ENCODE measurements around the gene HSPE1.
A peak's percentile ranks its signal among the peaks of the same experiment; 100 is the strongest.

HSPE1 gene

DNA sequence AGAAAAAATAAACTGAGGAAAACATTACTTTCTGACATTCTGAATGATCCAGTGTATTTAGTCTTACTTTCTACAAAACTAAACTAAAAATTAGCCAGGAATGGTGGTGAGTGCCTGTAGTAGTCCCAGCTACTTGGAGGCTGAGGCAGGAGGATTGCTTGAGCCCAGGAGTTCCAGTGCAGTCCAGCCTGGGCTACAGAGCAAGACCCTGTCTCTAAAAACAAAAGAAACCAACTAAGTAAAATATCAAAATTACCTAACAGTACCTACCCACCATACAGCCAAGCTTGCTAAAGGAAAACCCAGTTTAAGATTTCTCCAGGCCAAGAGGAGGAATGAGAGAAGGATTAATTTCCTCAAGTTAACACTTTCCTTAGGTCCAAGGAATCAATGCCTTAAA lies 3.5 kb upstream of the HSPE1 start:
- FAIRE-seq (no peak), DNase-seq (ENCODE audit: insufficient read length, low spot score) (no peak)
- TF ChIP-seq TAF1 (IDR thresholded peaks at IDR 0.05; ENCODE audit: low read depth, low read length) (no peak), POU2F2 (IDR thresholded peaks at IDR 0.05; ENCODE audit: low read depth, low read length) (no peak), PAX5 (IDR thresholded peaks at IDR 0.05; ENCODE audit: insufficient read depth, low read length, severe bottlenecking) (no peak), POLR2AphosphoS5 (IDR thresholded peaks at IDR 0.05; ENCODE audit: low read depth, low read length) (no peak), POLR2A (IDR thresholded peaks at IDR 0.05; ENCODE audit: low read depth, low read length) (no peak), SPI1 (IDR thresholded peaks at IDR 0.05; ENCODE audit: low read depth, low read length) (no peak)

DNA sequence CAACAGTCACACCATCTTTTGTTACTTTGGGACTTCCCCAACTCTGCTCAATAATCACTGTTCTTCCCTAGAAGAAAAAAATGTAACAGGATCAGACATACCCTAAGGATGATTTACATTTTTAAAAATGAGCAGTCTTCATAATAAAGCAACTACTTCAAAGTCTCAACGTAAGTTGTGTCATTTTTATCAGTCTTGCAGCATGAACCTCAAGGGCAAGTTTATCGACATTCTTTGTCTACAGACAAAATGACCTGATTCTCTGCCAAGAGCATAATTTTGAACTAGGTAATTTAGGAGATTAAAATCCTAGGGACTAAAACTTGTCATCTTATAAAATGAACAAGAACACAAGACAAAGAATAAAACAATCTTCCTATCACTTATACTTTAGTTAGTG lies 2.9 kb upstream of the HSPE1 start:
- FAIRE-seq (no peak), DNase-seq (ENCODE audit: insufficient read length, low spot score) (no peak)
- TF ChIP-seq POLR2AphosphoS5 (IDR thresholded peaks at IDR 0.05; ENCODE audit: low read depth, low read length): no peak
- TF ChIP-seq POU2F2 (IDR thresholded peaks at IDR 0.05; ENCODE audit: low read depth, low read length): no peak
- TF ChIP-seq TAF1 (IDR thresholded peaks at IDR 0.05; ENCODE audit: low read depth, low read length): no peak
- no peak for TF ChIP-seq POLR2A (IDR thresholded peaks at IDR 0.05; ENCODE audit: low read depth, low read length)
- no peak for TF ChIP-seq SPI1 (IDR thresholded peaks at IDR 0.05; ENCODE audit: low read depth, low read length)
- no peak for TF ChIP-seq PAX5 (IDR thresholded peaks at IDR 0.05; ENCODE audit: insufficient read depth, low read length, severe bottlenecking)

DNA sequence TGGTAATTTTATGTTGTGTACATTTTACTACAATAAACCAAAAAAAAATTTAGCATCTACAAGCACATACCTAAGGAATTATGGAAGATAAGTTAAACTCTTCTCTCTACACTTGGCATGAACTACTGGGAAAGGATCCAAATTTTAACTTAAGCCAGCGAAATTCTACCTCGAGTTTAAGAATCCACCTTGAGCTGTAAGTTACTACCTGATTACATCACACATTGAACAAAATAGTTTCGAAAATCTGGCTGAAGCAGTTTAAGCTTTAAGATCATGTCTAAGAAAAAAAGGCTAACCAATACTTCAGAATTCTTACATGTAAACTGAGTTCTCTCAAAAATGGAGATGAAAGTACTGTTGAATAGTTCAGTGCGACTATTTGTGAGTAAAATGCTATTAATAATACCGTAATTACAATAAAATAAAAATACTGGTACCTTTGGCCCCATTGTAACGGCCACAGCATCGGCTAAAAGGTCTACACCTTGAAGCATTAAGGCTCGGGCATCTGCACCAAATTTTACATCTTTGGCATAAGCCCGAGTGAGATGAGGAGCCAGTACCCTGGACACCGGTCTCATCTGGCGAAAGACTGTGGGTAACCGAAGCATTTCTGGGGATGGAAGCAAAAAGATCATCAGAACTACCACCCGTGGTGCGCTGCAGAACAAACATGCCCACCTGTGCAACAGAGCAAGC lies 1.8 kb upstream of the HSPE1 start:
- FAIRE-seq: peak; percentile 31

DNA sequence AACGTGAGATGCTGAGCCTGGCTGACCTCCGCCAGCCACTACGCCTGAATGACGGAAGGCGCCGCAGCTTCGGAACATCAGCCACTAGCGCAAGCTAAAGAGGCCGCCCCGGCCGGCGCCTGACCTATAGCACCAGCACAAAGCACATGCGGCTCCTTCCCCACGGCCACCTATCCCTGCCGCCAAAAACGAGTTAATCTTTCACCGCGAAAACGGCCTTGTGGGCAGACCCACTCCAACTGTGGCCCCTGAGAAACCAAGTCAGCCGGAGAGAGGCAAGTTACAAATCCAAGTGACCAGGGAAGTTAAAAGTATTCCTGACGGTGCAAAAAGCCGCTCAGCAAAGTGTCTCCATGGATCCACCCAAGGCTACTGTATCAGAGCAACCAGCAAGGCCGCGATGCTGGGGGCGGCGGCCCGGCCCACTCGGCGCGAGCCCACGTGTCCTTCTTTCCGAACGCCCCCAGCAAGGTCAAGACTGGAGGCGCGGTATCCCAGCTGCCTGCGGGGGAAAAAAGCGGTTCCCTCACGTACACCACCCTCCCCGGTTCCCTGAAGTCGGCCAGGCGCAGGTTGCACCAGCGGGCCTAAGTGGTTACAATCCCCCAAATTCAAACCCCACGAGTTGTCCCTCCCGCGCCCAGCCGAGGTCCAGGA lies 1.1 kb upstream of the HSPE1 start:
- FAIRE-seq: peak; percentile 81
- peak; percentile 27 for DNase-seq (ENCODE audit: insufficient read length, low spot score)
- TF ChIP-seq POLR2A (IDR thresholded peaks at IDR 0.05; ENCODE audit: low read depth, low read length): no peak
- no peak for TF ChIP-seq POU2F2 (IDR thresholded peaks at IDR 0.05; ENCODE audit: low read depth, low read length)
- no peak for TF ChIP-seq PAX5 (IDR thresholded peaks at IDR 0.05; ENCODE audit: insufficient read depth, low read length, severe bottlenecking)
- TF ChIP-seq SPI1 (IDR thresholded peaks at IDR 0.05; ENCODE audit: low read depth, low read length): no peak
- TF ChIP-seq TAF1 (IDR thresholded peaks at IDR 0.05; ENCODE audit: low read depth, low read length): no peak
- TF ChIP-seq POLR2AphosphoS5 (IDR thresholded peaks at IDR 0.05; ENCODE audit: low read depth, low read length): no peak

More for the DNA sequence above, 1.8 kb upstream of the HSPE1 start:
- DNase-seq (ENCODE audit: insufficient read length, low spot score): no peak
- TF ChIP-seq PAX5 (IDR thresholded peaks at IDR 0.05; ENCODE audit: insufficient read depth, low read length, severe bottlenecking) (no peak), TAF1 (IDR thresholded peaks at IDR 0.05; ENCODE audit: low read depth, low read length) (no peak), POLR2AphosphoS5 (IDR thresholded peaks at IDR 0.05; ENCODE audit: low read depth, low read length) (no peak), SPI1 (IDR thresholded peaks at IDR 0.05; ENCODE audit: low read depth, low read length) (no peak), POU2F2 (IDR thresholded peaks at IDR 0.05; ENCODE audit: low read depth, low read length) (no peak), POLR2A (IDR thresholded peaks at IDR 0.05; ENCODE audit: low read depth, low read length) (no peak)

DNA sequence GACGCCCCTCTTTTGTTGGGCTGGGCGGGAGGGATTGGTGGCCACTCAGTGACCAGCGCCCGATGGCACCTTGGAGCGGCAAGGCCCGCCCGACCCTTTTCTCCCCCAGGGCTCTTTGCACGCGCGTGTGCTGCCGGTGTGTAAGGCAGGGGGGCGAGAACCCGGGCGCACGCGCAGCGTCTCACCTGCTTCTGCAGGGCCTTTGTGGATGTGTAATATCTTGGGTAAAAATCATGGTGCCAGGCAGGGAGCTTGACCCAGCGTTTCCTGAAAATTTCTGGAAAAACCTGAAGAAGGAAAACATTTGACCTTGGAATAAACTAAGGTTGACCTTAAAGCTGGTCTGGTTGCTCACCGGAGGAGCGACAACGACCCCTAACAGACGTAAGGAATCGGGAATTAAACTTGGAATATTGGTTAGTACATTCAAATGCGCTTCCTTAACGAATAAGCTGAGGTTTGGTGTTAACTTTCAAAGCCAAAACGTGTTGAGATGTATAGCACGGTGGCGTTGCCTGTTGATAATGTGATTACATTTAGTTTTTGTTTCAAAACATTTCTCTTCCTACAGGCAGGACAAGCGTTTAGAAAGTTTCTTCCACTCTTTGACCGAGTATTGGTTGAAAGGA lies 438 bp downstream of the HSPE1 start:
- DNase-seq (ENCODE audit: insufficient read length, low spot score) (no peak), FAIRE-seq (peak; percentile 43)
- TF ChIP-seq TAF1 (IDR thresholded peaks at IDR 0.05; ENCODE audit: low read depth, low read length) (no peak), POU2F2 (IDR thresholded peaks at IDR 0.05; ENCODE audit: low read depth, low read length) (no peak), SPI1 (IDR thresholded peaks at IDR 0.05; ENCODE audit: low read depth, low read length) (no peak), POLR2A (IDR thresholded peaks at IDR 0.05; ENCODE audit: low read depth, low read length) (no peak), PAX5 (IDR thresholded peaks at IDR 0.05; ENCODE audit: insufficient read depth, low read length, severe bottlenecking) (no peak), POLR2AphosphoS5 (IDR thresholded peaks at IDR 0.05; ENCODE audit: low read depth, low read length) (no peak)

DNA sequence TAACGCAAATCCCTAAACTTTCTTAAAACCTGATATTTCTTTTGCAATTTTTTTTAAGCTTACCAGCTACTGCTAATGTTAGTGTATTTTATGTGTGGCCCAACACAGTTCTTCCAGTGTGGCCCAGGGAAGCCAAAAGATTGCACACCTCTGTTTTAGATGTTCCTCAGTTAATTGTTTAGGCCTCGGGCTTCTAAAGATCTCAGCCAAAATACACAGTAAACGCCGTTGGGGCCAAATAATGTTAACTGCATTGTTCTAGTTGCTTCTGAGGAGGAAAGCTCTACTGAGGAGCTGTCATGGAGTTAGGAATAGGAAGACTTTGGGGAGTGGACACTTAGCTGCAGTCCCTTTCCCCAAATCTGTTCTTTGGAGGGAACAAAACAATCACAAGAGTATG lies 2.0 kb downstream of the HSPE1 start:
- TF ChIP-seq POU2F2 (IDR thresholded peaks at IDR 0.05; ENCODE audit: low read depth, low read length) (no peak), POLR2A (IDR thresholded peaks at IDR 0.05; ENCODE audit: low read depth, low read length) (no peak), POLR2AphosphoS5 (IDR thresholded peaks at IDR 0.05; ENCODE audit: low read depth, low read length) (no peak), SPI1 (IDR thresholded peaks at IDR 0.05; ENCODE audit: low read depth, low read length) (no peak), PAX5 (IDR thresholded peaks at IDR 0.05; ENCODE audit: insufficient read depth, low read length, severe bottlenecking) (no peak), TAF1 (IDR thresholded peaks at IDR 0.05; ENCODE audit: low read depth, low read length) (no peak)
- DNase-seq (ENCODE audit: insufficient read length, low spot score) (no peak), FAIRE-seq (no peak)

DNA sequence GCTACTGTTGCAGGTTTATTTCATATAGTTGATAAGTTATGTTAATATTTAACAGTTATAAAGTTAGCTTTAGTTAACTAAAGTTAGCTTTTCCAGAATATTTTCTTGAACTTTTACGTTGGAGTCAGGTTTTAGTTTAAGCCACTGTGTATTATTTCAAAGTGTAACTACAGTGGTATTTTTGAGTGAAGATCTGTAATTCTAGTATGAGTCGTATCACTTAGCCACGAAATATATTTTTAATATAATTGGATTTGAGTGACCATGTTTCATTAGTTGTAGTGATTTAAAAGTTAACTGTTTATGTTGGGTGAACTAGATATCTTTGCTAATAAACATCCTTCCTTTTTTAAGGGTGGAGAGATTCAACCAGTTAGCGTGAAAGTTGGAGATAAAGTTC lies 2.5 kb downstream of the HSPE1 start:
- FAIRE-seq (no peak), DNase-seq (ENCODE audit: insufficient read length, low spot score) (no peak)
- TF ChIP-seq PAX5 (IDR thresholded peaks at IDR 0.05; ENCODE audit: insufficient read depth, low read length, severe bottlenecking) (no peak), POLR2AphosphoS5 (IDR thresholded peaks at IDR 0.05; ENCODE audit: low read depth, low read length) (no peak), POU2F2 (IDR thresholded peaks at IDR 0.05; ENCODE audit: low read depth, low read length) (no peak), POLR2A (IDR thresholded peaks at IDR 0.05; ENCODE audit: low read depth, low read length) (no peak), SPI1 (IDR thresholded peaks at IDR 0.05; ENCODE audit: low read depth, low read length) (no peak), TAF1 (IDR thresholded peaks at IDR 0.05; ENCODE audit: low read depth, low read length) (no peak)

DNA sequence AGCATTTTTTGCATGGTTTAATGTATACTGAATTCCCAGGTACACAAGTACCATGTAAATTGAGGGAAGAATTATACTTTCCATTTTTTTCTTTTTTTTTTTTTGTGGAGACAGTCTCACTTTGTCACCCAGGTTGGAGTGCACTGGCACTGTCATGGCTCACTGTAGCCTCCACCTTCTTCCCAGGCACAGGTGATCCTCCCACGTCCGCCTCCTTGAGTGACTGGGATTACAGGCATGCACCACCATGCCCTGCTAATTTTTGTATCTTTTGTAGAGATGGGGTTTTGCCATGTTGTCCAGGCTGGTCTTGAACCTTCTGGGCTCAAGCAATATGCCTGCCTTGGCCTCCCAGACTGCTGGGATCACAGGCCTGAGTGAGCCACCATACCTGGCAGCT lies 3.8 kb downstream of the HSPE1 start:
- no peak for FAIRE-seq
- DNase-seq (ENCODE audit: insufficient read length, low spot score): no peak
- TF ChIP-seq POU2F2 (IDR thresholded peaks at IDR 0.05; ENCODE audit: low read depth, low read length) (no peak), SPI1 (IDR thresholded peaks at IDR 0.05; ENCODE audit: low read depth, low read length) (no peak), TAF1 (IDR thresholded peaks at IDR 0.05; ENCODE audit: low read depth, low read length) (no peak), POLR2AphosphoS5 (IDR thresholded peaks at IDR 0.05; ENCODE audit: low read depth, low read length) (no peak), POLR2A (IDR thresholded peaks at IDR 0.05; ENCODE audit: low read depth, low read length) (no peak), PAX5 (IDR thresholded peaks at IDR 0.05; ENCODE audit: insufficient read depth, low read length, severe bottlenecking) (no peak)

DNA sequence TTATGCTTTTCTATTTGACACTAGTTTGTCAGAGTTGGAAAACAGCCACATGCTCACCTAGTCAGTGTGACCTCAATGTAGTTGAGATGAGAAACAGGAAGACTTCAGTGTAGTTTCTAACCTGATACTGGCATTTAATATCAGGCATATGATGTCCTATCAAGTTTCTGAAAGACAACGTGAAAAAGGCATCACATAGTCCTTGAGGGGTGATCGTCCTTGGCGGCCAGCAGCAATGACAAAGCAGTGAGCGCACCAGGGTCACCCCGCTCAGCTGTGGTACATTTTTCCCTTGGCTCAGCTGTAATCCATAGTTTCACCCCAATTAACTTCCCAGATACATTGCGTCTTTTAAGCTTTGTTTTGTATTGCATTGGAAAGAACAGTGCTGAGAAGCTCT lies 4.3 kb downstream of the HSPE1 start:
- FAIRE-seq: no peak

More for the DNA sequence above, 4.3 kb downstream of the HSPE1 start:
- TF ChIP-seq PAX5 (IDR thresholded peaks at IDR 0.05; ENCODE audit: insufficient read depth, low read length, severe bottlenecking) (no peak), POU2F2 (IDR thresholded peaks at IDR 0.05; ENCODE audit: low read depth, low read length) (no peak), TAF1 (IDR thresholded peaks at IDR 0.05; ENCODE audit: low read depth, low read length) (no peak), POLR2AphosphoS5 (IDR thresholded peaks at IDR 0.05; ENCODE audit: low read depth, low read length) (peak; percentile 58; the same call in 1 of the 2 replicates), SPI1 (IDR thresholded peaks at IDR 0.05; ENCODE audit: low read depth, low read length) (no peak), POLR2A (IDR thresholded peaks at IDR 0.05; ENCODE audit: low read depth, low read length) (0 out of 2 replicates have a peak, but pooled peaks have one; percentile 39)
- no peak for DNase-seq (ENCODE audit: insufficient read length, low spot score)

Data from GM12891 (cell line).